AG09309 (cell line): Measurements from ENCODE around the gene PTGER3.
"Not testable (repeated sequence)": the region's sequence is repeated elsewhere in the genome, so short reads cannot be mapped to it uniquely, and the experiment has no call there.

Experiments
- DNase-seq: peaks from one replicate; pipeline ENCODE4 v3.0.0-alpha.2; 2010; ENCODE audit warnings: low read depth
- H3K4me3 ChIP-seq: 2 replicates; pipeline ENCODE4 v1.5.1; 2011; ENCODE audit warnings: mild to moderate bottlenecking, low read depth, low read length, moderate library complexity; ENCODE audit not compliant: control insufficient read depth
- TF ChIP-seq, protein P1 (sequence below): IDR thresholded peaks from 2 replicates; pipeline ENCODE4 v1.5.1; 2011; ENCODE audit warnings: mild to moderate bottlenecking, low read depth, low read length, inconsistent platforms; ENCODE audit not compliant: insufficient read depth, control insufficient read depth; ENCODE audit errors: missing control alignments

PTGER3 gene

DNA sequence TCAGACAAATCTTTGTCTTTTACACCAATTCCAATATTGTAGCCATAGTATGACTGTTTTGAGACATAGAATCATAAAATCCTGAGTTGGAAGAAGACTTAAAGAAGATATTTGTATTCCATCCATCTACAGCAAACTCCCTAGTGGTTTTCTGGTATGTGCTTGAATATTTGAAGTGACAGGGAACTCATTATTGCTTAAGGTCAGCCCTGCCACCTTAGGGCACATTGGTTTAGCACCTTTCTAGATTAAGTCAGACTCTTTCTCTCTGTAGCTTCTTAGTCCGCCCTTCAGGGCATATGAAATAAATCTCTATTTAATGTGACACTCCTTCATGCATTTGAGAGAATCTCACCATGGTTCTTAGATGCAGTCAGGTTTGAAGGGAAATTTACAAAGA lies 49.8 kb downstream of the PTGER3 start:
- no peak for DNase-seq
- H3K4me3 ChIP-seq: no peak overlapping the region
- TF ChIP-seq, protein P1, sequence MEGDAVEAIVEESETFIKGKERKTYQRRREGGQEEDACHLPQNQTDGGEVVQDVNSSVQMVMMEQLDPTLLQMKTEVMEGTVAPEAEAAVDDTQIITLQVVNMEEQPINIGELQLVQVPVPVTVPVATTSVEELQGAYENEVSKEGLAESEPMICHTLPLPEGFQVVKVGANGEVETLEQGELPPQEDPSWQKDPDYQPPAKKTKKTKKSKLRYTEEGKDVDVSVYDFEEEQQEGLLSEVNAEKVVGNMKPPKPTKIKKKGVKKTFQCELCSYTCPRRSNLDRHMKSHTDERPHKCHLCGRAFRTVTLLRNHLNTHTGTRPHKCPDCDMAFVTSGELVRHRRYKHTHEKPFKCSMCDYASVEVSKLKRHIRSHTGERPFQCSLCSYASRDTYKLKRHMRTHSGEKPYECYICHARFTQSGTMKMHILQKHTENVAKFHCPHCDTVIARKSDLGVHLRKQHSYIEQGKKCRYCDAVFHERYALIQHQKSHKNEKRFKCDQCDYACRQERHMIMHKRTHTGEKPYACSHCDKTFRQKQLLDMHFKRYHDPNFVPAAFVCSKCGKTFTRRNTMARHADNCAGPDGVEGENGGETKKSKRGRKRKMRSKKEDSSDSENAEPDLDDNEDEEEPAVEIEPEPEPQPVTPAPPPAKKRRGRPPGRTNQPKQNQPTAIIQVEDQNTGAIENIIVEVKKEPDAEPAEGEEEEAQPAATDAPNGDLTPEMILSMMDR: no peak

- no peak overlapping the region for H3K4me3 ChIP-seq
- DNase-seq: no peak
- TF ChIP-seq, protein P1: no peak
Measured at GRCh38 chr1:70994753-70995268, 52.8 kb downstream of the PTGER3 start.

DNA sequence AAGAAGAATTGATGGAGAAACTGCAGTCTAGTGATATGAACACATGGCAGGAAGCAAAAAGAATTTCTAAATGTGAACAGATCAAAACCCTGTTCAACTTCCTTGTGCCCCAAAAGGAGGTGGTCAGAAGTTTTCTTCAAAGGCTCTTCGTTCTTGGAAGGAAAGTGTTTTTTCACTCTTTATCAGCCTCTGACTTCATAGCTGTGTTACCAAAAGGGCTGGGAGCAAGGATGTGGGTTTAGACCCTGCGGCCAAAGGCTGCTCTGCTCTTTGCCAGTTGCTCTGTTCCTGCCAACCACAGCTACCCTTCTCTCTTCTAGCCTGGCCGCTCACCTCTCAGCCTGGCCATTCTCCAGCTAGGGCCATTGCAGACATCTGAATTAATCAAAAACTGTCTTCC lies 53.8 kb downstream of the PTGER3 start:
- TF ChIP-seq, protein P1: no peak
- DNase-seq: no peak

DNA sequence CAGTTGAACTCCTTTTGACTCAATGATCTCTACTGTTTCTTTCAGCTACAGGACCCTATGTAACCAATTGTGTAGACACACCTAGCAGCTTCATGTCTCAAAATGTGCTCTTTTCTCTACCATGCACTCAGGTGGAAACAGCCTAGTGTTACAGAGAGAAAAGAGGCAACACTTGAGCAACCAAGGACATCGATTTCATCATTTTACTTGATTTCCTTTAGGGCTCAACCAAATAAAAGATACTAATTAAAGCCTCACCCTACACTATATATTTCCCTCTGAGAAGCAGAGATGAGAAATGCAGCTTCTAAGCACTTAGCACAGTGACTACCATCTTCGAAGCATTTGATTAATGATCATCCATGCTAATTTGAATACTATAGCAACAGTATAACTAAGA lies 55.1 kb downstream of the PTGER3 start:
- no peak overlapping the region for H3K4me3 ChIP-seq

More for the DNA sequence above, 53.8 kb downstream of the PTGER3 start:
- no peak overlapping the region for H3K4me3 ChIP-seq

GRCh38 chr1:70990469-70991253 lies 57.0 kb downstream of the PTGER3 start:
- no peak for DNase-seq
- TF ChIP-seq, protein P1: no peak
- no peak overlapping the region for H3K4me3 ChIP-seq

More for the DNA sequence above, 55.1 kb downstream of the PTGER3 start:
- TF ChIP-seq, protein P1: no peak
- no peak for DNase-seq

- TF ChIP-seq, protein P1: no peak
- no peak overlapping the region for H3K4me3 ChIP-seq
- DNase-seq: no peak
Measured at GRCh38 chr1:70987497-70987896, 60.1 kb downstream of the PTGER3 start.

- DNase-seq, H3K4me3 ChIP-seq: not testable (repeated sequence)
Measured at GRCh38 chr1:70985776-70986225, 61.8 kb downstream of the PTGER3 start.

GRCh38 chr1:70985278-70985677 lies 62.3 kb downstream of the PTGER3 start:
- DNase-seq, H3K4me3 ChIP-seq: not testable (repeated sequence)
